Adrenal gland (tissue), 12 donors: ENCODE data around the gene GRM4. TPM values are rescaled to one million over a fixed set of nuclear protein-coding genes. Genes with fewer than 3 reads are reported as not detected.

Experiments used
- DNase-seq, 7 donors: peaks; one replicate each; pipeline ENCODE4 v3.0.0-alpha.2; 2019 to 2020
- H3K27ac ChIP-seq, 5 donors: fragments of 200-600 bp; sonication (generic) in 4 of 5; 1 replicate in 3 of 5; 2 replicates in 2 of 5; pipeline versions ENCODE4 v1.5.1 to v1.8.0; 2016 to 2020; ENCODE audit warnings: mild to moderate bottlenecking in 1 of 5
- H3K27me3 ChIP-seq: fragments of 200-600 bp; 2 replicates; pipeline ENCODE4 v1.8.0; 2021
- H3K36me3 ChIP-seq, 2 donors: fragments of 200-600 bp; replicated peaks in 1 of 2; 1 replicate in 1 of 2; 2 replicates in 1 of 2; pipeline versions ENCODE4 v1.5.1 to v1.8.0; 2018 to 2022
- H3K4me1 ChIP-seq, 2 donors: fragments of 200-600 bp; replicated peaks in 1 of 2; 1 replicate in 1 of 2; 2 replicates in 1 of 2; pipeline versions ENCODE4 v1.5.1 to v1.8.0; 2018 to 2021
- H3K4me3 ChIP-seq, 4 donors: fragments of 200-600 bp; sonication (generic) in 3 of 4; one replicate each; pipeline ENCODE4 v1.5.1; 2016 to 2018
- H3K9me3 ChIP-seq, 3 donors: fragments of 200-600 bp; sonication (generic) in 1 of 3; replicated peaks in 1 of 3; 1 replicate in 2 of 3; 2 replicates in 1 of 3; pipeline versions ENCODE4 v1.5.1 to v1.8.0; 2016 to 2021
- CTCF ChIP-seq, 6 experiments: fragments of 450-650 bp in 4 of 6; fragments of 200-600 bp in 2 of 6; sonication (generic) in 1 of 6; IDR thresholded peaks; 1 replicate in 5 of 6; 2 replicates in 1 of 6; pipeline versions ENCODE4 v1.5.1 to v1.8.0; 2016 to 2021; ENCODE audit warnings: antibody characterized with exemption in 6 of 6, mild to moderate bottlenecking in 2 of 6, moderate library complexity in 1 of 6
- POLR2A ChIP-seq, 2 donors: fragments of 450-650 bp; IDR thresholded peaks; one replicate each; pipeline ENCODE4 v1.6.1; 2017; ENCODE audit warnings: antibody characterized with exemption in 2 of 2, mild to moderate bottlenecking in 2 of 2, moderate library complexity in 1 of 2
- WGBS, 4 donors: extraction: QIAGEN DNeasy Blood & Tissue Kit in 2 of 4; methylation state at CpG; one replicate each; pipeline versions ENCODE4 v1.1.5 to v1.1.7; 2013 to 2017; 5-methylcytosine and 5-hydroxymethylcytosine counted together
- intact Hi-C, 2 donors: fragments of 100-400 bp; cut with DNase I; formaldehyde crosslinking; loops; one replicate each; pipeline versions ENCODE4 v1.14.1 to v1.15.0; 2022 to 2023
- polyA plus RNA-seq, 3 donors: library from polyadenylated mRNA; stranded (reverse); fragments of 200-250 nt in 2 of 3; fragments of 350-450 nt in 1 of 3; fragmentation: Illumina TruSeq in 1 of 3; extraction: RNeasy Lipid Tissue Mini Kit (QIAGEN cat#74804) in 1 of 3; gene quantifications; one replicate each; pipeline ENCODE4 v1.2.3, GENCODE V29; 2013 to 2014
- total RNA-seq, 9 donors: library from RNA; depleted of rRNA in 4 of 9; stranded (reverse); fragments of >200 nt in 4 of 9; fragments of 120-200 nt in 1 of 9; fragmentation: NEBNext Ultra II Directional in 1 of 9; extraction: Animal tissue kit (Norgen Biotek cat#: 25700) in 1 of 9; gene quantifications; one replicate each; pipeline versions ENCODE4 v1.1.0 to v1.2.4, GENCODE V29; 2013 to 2023
- donor health status: healthy with polysubstance abuse.
- donor health status: Bipolar disorder and iron deficiency.
- donor health status: DM: yes; HTN: yes; CAD: no.
- donor health status: DM: no; HTN: no; CAD: no.
- donor health status: DM: no; HTN: no; CAD: no.
- donor health status: DM: yes; HTN: yes; CAD: no.

Gene GRM4
- total and polyA plus RNA-seq, 12 donors = 0.06 TPM; not detected in 11

- Histone ChIP-seq H3K27ac (no peak overlapping the region), H3K27me3 (peaks cover 4% of the 10 kb centered on the region), H3K9me3 (no peaks in the 10 kb centered on the region), H3K4me3 (no peak overlapping the region), H3K4me1 (no peaks in the 10 kb centered on the region), H3K36me3 (no peaks in the 10 kb centered on the region)
- TF ChIP-seq CTCF (IDR thresholded peaks at IDR 0.05) (no peak), POLR2A (IDR thresholded peaks at IDR 0.05) (no peak)
- 64 to 79% (median 77%) methylated on average over 4 to 5 of the region's 5 CpGs for WGBS, 4 donors
- DNase-seq = no peak
- intact Hi-C loops = no loop called here
These were observed 65.5 kb downstream of the GRM4 start for GRCh38 chr6:34080357-34080756.

GRCh38 chr6:34079899-34080298 is 66.0 kb downstream of the GRM4 start:
- H3K4me3 ChIP-seq = no peak overlapping the region
- intact Hi-C loops = no loop called here
- H3K9me3 ChIP-seq = no peaks in the 10 kb centered on the region
- TF ChIP-seq CTCF (IDR thresholded peaks at IDR 0.05) = no peak
- TF ChIP-seq POLR2A (IDR thresholded peaks at IDR 0.05) = no peak
- DNase-seq = no peak
- no peaks in the 10 kb centered on the region for H3K4me1 ChIP-seq
- H3K27ac ChIP-seq = no peak overlapping the region
- peaks cover 4% of the 10 kb centered on the region for H3K27me3 ChIP-seq
- 82 to 83% (median 83%) methylated on average over 8 of the region's 8 CpGs for WGBS, 4 donors
- no peaks in the 10 kb centered on the region for H3K36me3 ChIP-seq

GRCh38 chr6:34075906-34076305 is 70.0 kb downstream of the GRM4 start:
- no peak overlapping the region for H3K4me3 ChIP-seq
- intact Hi-C loops = no loop called here
- no peaks in the 10 kb centered on the region for H3K36me3 ChIP-seq
- H3K27me3 ChIP-seq = peaks cover 4% of the 10 kb centered on the region
- WGBS, 4 donors = 70 to 96% (median 85%) methylated on average over 2 to 6 of the region's 6 CpGs
- H3K9me3 ChIP-seq = no peaks in the 10 kb centered on the region
- H3K27ac ChIP-seq = no peak overlapping the region
- H3K4me1 ChIP-seq = no peaks in the 10 kb centered on the region
- no peak for DNase-seq
- TF ChIP-seq POLR2A (IDR thresholded peaks at IDR 0.05) (no peak), CTCF (IDR thresholded peaks at IDR 0.05) (no peak)

- no peaks in the 10 kb centered on the region for H3K9me3 ChIP-seq
- no peaks in the 10 kb centered on the region for H3K27me3 ChIP-seq
- intact Hi-C loops = no loop called here
These were observed 71.7 kb downstream of the GRM4 start for GRCh38 chr6:34074064-34074742.

More at GRCh38 chr6:34074064-34074742, 71.7 kb downstream of the GRM4 start:
- no peaks in the 10 kb centered on the region for H3K36me3 ChIP-seq
- H3K4me3 ChIP-seq = no peak overlapping the region
- H3K4me1 ChIP-seq = no peaks in the 10 kb centered on the region
- H3K27ac ChIP-seq = no peak overlapping the region
- no peak for DNase-seq
- 72 to 81% (median 74%) methylated on average over 15 to 22 of the region's 22 CpGs for WGBS, 4 donors
- TF ChIP-seq CTCF (IDR thresholded peaks at IDR 0.05) (no peak), POLR2A (IDR thresholded peaks at IDR 0.05) (no peak)
